NCI-H1436 (cell line): Measurements from ENCODE around the gene CACNB2.

Experiments used
- DNase-seq: peaks from one replicate; lab custom pipeline; 2025; lab: John Stamatoyannopoulos, UW

Gene CACNB2

DNA sequence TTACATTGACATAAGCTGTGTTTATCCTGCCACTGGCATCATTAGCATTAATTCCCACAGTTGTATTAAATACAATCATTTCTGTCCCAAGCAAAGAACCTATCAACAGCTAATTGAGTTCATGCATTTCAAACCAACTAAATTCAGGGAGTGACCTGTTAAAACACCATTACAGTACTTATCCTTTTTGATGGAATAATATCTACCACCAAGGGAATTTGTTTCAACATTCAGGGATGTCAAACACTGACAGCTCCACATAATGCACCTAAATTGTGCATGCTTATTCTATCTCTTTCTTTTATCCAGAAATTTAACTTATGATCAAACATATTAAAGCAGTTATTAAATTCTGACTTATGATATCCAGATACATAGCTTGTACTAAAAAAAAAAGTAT lies 374.3 kb downstream of the CACNB2 start:
- no peak for DNase-seq

DNA sequence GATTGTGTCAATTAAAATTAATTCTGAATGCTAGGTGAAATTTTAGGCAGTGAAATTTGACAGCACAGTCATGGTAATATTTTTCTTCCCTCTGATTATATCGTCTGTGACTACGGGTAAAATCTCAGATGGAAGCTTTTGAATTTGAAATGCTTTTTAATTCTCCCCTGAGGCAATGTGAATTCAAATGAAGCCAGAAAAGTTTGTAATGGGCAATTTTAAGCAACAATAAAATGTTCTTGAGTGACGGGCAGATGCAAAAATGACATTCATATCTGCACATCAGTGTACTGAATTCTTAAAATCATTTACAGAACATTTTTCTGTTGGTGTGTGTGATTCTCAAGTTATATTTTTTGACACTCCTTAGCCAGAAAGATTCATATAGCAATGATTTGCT lies 376.6 kb downstream of the CACNB2 start:
- DNase-seq: no peak

DNA sequence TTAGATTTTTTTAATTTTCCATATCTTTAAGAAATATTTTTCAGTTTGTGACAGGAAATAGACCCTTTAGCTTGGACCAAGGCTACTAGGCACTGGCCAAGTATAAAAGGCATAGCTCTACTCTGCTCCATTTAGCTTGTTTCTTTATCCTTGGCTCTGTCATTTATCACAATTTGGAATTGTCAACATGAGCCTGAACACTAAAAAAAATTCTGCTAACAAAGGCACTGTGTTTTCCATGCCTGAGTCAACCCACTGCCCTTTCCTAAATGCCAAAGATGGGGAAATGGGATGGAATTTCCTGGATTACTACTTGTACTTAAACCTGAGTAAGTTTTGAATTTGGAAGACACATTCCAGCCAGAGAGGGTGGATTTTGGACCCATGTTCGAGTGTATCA lies 382.8 kb downstream of the CACNB2 start:
- no peak for DNase-seq

DNA sequence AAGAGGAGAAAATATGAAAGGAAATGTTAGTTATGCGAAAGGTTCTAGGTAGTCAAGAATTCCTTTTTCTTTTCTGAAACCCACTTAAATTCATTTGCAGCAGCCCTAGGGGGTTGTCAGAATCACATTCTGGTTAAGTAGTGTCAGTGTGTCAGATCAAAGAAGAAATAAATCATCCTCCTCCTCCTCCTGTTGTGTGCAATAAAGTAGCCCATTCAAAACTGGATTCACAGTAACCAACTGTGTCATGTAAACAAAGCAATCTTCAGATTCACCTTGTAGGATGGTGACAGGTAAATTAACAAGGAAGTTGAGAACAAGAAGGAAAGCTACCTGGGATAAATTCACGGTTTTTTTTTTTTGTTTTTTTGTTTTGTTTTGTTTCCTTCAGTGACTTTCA lies 383.6 kb downstream of the CACNB2 start:
- DNase-seq: no peak

DNA sequence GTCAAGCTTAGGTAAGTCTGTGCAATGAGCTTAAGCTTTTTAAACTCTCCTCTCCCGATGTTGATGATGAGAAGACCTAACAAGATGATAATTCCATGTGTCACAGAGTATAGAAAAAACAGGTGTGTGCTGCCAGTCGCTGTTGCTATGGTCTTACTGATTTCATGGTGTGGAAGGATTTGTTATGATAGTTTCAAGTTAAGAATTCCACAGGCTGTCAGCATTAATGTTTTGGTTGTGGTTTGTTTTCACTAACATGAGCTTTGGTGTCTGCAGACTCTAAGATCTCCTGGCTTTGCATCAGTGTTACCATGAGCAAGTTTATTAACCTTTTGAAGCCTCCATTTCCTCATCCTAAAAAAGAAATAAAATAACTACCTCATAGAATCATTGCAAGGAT lies 387.5 kb downstream of the CACNB2 start:
- no peak for DNase-seq

DNA sequence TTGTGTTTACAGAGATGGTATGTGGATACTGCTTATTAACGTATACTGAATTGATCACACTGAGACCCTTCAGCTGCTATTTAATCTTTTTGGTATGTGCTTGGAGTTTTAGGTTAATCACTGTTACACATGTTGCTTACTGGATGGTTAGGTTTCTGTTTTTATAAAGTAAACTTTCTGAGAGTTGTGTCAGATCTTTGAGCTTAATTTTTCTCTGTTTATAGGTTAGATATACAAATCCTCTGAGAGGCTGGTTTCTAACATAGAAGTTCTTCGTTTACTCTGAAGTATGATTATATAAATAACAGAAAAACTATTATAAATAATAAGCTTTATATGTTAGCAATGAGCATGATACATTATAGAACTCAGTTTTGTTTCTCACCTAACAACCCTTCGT lies 388.1 kb downstream of the CACNB2 start:
- DNase-seq: no peak

DNA sequence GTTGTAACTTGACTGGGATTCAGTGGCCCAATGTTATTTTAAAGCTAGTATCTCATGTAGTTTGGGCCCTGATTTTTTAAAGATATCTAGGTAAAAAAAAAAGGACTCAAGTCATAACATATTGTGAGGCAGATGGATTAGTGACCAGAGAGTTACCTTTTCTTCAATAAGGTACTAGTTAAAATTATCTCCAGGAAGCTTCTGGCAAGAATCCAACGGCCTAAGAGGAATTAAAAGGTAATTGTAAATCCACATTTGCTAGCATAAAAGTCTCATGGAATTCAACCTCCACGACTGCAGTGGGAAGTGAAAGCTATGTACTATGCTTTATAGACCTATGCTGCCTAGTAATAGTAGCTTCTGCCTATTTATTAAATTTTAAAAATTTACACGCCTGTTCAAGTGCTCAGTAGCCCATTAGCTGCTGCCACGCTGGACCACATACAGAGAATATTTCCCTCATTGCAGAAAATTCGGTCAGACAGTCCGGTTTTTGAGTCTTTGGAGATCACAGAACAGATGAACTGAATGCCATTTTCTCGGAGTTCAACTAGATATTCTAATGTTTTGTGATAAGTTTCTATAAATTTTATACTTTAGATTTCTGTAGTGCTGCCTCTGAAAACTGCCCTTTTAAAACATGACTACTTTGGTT lies 392.8 kb downstream of the CACNB2 start:
- no peak for DNase-seq

DNA sequence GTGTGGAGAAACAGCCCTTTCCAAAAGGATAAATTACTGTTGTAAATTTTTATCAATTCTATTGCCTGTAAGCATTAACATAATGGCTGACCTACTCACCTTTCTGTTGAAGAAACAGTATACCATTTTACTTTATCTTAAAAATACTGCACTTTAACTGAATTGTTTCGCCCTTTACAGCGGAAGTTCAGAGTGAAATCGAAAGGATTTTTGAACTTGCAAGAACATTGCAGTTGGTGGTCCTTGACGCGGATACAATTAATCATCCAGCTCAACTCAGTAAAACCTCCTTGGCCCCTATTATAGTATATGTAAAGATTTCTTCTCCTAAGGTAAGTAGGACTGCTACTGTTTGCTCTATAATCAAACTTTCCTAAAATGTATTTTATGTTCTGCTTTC lies 393.7 kb downstream of the CACNB2 start:
- DNase-seq: no peak

DNA sequence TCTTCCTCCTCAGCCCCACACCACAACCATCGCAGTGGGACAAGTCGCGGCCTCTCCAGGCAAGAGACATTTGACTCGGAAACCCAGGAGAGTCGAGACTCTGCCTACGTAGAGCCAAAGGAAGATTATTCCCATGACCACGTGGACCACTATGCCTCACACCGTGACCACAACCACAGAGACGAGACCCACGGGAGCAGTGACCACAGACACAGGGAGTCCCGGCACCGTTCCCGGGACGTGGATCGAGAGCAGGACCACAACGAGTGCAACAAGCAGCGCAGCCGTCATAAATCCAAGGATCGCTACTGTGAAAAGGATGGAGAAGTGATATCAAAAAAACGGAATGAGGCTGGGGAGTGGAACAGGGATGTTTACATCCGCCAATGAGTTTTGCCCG lies 399.1 kb downstream of the CACNB2 start:
- no peak for DNase-seq

DNA sequence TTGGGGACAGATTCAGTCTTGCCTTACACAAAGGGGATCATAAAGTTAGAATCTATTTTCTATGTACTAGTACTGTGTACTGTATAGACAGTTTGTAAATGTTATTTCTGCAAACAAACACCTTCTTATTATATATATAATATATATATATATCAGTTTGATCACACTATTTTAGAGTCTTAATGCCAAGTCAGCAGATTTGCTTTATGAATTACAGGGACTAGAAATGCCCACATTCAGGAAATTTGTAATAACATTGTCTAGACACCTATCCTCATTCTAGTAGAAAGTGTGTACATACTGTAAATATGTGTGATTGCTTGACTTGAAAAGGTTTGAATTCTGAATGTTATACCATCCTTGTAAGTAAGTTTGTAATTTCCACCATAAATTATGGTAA lies 400.0 kb downstream of the CACNB2 start:
- DNase-seq: no peak

DNA sequence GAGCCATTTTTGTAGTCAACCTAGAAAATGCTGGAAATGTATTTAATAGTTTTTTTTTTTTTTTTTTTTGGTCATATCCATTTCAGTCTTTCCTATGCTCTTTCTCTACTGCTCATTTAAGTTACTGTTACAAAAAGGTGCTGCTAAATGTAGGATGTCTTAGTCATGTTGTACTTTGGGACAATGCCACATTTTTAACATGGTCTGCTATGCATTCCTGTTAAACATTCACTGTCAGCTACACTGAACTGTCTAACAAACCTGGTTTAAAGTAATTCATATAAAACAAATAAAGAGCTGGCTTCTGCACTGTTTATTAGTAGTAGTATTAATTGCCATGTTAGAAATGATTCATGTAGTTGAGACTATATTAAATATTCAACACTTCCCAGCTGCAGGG lies 402.6 kb downstream of the CACNB2 start:
- no peak for DNase-seq

DNA sequence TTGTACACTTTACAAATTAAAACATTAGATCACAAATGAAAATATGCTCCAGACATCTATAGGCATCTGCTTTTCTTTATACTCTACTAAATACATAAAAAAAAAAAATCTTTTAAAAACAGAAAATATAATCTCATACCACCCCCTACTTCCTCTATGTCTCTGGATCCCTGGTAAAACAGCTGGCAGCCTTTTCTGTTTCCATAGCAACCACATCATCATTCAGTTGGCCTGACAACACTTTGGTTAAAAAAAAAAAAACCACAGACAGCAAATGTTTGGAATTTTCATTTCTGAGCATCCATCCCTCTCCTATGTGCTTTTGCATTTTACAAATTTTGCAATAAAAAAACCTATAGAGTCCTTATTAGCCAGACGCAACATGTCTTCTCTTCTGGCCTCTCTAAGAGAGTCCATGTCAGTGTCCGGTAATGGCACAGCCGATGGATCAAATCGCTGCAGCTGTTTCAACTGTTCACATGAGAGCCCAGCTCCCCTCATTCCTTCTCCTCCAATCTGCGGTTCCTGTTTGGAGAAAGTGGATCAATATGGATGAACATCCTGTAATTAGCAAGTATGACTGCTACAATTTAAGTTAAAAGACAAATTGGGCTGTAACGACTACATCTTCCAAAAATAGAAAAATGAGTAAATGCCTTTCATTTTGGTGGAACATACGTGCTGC lies 405.5 kb downstream of the CACNB2 start:
- DNase-seq: no peak

DNA sequence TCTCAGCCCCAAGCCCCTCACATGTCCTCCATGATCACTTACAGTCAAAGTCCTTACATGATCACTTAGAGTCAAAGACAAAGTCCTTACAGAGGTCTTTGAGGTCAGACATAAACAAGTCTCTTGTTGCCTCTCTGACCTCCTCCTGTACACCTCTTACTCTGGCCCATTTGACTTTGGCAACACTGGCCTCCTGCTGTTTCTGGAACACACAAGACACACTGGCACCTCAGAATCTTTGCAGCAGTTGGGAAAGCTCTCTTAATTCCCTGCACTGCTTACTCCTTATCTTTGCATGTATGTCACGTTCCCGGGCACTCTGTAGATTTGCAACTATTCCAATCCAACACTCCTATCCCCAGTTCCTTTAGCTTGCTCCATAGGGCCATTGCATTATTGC lies 408.9 kb downstream of the CACNB2 start:
- DNase-seq: no peak

DNA sequence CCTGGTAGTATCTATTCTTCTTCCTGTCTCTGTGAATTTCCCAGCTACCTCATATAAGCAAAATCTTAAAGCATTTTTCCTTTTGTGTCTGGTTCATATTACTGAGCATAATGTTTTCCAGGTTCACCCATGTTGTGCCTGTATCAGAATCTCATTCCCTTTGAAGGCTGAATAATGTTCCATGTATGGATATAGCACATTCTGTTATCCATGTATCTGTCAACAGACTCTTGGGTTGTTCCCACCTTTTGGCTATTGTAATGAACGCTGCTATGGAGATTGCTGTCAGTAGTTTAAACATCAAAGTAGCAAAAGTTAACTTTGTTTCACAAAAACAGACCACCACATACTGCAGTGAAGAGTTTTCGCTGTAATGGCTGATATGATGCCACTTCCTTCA lies 411.2 kb downstream of the CACNB2 start:
- no peak for DNase-seq

DNA sequence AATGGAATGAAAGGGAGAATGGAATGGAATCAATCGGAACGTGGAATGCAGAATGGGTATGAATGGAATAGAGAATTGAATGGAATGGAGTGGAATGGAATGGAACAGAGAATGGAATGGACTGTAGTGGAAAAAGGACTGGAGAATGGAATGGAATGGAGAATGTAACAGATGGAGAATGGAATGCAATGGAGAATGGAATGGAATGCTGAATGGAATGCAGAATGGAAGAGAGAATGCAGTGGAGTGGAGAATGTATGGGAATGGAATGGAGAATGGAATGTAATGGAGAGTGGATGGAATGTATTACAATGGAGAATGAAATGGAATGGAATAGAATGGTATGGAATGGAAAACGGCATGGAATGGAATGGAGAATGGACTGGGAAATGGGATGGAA lies 414.3 kb downstream of the CACNB2 start:
- DNase-seq: no peak

DNA sequence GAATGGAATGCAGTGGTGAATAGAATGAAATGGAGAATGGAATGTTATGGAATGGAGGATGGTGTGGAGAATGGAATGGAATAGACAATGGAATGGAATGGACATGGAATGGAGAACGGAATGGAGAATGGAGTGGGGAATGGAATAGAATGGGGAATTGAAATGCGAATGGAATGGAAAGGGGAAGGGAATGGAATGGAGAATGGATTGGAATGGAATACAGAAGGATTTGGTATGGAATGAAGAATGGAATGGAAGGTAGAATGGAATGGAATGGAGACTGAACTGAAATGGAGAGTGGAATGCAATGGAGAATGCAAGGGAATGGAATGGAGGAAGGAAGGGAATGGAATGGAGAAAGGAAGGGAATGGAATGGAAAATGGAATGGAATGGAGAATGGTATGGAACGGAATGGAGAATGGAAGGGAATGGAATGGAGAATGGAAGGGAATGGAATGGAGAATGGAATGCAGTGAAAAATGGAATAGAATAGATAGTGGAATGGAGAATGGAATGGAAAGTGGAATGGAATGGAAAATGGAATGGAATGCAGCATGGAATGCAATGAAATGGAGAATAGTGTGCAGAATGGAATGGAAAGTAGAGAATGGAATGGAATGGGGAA lies 416.4 kb downstream of the CACNB2 start:
- DNase-seq: no peak

DNA sequence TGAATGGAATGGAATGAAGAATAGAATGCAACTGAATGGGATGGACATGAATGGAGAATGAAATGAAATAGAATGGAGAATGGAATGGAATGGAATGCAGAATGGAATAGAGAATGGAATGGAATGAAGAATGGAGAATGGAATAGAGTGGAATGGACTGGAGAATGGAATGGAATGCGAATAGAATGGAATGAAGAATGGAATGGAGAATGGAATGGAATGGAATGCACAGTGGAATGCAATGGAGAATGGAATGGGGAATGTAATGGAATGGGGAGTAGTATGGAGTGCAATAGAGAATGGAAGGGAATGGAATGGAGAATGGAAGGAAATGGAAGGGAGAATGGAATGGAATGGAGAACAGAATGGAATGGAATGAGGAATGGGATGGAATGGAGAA lies 417.7 kb downstream of the CACNB2 start:
- DNase-seq: no peak

DNA sequence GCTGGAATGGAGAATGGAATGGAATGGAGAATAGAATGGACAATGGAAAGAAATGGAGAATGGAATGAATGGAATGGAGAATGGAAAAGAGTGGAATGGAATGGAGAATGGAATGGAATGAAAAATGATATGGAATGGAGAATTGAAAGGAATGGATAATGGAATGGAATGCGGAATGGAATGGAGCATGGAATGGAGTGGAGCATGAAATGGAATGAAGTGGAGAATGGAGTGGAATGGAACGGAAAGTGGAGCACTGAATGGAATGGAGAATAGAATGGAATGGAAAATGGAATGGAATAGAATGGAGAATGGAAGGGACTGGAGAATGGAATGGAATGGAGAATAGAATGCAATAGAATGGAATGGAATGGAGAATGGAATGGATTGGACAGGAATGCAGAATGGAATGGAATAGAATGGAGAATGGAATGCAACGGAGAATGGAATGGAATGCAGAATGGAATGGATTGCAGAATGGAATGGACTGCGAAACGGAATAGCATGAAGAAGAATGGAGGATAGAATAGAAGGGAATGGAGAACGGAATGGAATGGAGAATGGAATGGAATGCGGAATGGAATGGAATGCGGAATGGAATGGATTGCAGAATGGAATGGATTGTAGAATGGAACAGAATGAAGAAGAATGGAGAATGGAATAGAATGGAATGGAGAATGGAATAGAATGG lies 421.8 kb downstream of the CACNB2 start:
- DNase-seq: no peak

DNA sequence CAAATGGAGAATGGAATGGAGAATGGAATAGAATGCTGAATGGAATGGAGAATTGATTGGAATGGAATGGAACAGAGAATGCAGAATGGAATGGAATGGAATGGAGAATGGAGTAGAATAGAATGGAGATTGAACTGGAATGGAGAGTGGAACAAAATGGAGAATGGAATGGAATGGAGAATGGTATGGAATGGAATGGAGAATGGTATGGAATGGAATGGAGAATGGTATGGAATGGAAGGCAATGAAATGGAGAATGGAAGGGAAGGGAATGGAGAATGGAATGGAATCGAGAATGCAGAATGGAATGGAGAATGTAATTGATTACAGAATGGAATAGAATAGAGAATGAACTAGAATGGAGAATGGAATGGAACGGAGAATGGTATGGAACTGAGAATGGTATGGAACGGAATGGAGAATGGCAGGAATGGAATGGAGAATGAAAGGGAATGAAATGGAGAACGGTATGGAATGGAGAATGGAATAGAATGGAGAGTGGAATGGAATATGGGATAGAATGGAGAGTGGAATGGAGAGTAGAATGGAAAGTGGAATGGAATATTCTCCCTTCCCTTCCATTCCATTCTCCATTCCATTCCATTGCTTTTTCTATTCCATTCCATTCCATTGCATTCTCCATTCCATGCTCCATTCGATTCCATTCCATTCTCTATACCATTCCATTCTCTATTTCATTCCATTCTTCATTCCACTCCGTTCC lies 422.9 kb downstream of the CACNB2 start:
- DNase-seq: no peak

DNA sequence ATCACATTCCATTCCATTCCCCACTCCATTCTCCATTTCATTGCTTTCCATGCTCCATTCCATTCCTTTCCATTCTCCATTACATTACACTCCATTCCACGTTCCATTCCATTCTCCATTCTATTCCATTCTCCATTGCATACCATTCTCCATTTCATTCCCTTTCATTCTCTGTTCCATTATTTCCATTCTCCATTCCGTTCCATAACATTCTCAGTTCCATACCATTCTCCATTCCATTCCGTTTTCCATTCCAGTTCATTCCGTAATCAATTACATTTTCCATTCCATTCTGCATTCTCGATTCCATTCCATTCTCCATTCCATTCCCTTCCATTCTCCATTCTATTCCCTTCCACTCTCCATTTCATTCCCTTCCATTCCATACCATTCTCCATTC lies 424.8 kb downstream of the CACNB2 start:
- no peak for DNase-seq

DNA sequence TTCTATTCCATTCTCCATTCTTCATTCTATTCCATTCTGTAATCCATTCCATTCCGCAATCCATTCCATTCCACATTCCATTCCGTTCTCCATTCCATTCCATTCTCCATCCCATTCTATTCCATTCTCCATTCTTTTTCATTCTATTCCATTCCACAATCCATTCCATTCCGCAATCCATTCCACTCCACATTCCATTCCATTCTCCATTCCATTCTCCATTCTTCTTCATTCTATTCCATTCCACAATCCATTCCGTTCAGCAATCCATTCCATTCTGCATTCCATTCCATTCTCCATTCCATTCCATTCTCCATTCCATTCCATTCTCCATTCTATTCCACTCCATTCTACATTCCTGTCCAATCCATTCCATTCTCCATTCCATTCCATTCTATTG lies 426.0 kb downstream of the CACNB2 start:
- DNase-seq: no peak

DNA sequence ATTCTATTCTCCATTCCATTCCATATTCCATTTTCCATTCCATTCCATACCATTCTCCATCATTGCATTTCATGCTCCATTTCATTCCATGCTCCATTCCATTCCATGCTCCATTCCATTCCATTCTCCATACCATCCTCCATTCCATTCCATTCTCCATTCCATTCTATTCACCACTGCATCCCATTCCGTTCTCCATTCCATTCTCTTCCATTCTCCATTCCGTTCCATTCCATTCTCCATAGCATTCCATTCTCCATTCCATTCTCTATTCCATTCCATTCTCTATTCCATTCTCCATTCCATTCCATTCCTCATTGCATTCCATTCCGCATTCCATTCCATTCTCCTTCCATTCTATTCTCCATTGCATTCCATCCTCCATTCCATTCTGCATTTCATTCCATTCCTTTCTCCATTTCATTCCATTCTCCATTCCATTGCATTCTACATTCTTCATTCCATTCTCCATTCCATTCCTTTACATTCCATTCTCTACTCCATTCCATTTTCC lies 427.2 kb downstream of the CACNB2 start:
- DNase-seq: no peak
